A549 (cell line): Measurements from ENCODE around the gene PPIP5K2. TPM values are rescaled to one million over a fixed set of nuclear protein-coding genes. Genes with fewer than 3 reads are reported as not detected.
"Not testable (repeated sequence)": the region's sequence is repeated elsewhere in the genome, so short reads cannot be mapped to it uniquely, and the experiment has no call there.

Experiments used
- ATAC-seq, 2 experiments: fragments of 200-7000 bp in 1 of 2; fragments of >200 bp in 1 of 2; cut with Nextera tagmentation in 1 of 2; cut with Tn5 transposase in 1 of 2; 3 replicates each; pipeline versions ENCODE4 v1.8.0 to v1.9.1; 2018 to 2020; ENCODE audit warnings: mild to moderate bottlenecking in 1 of 2, moderate library complexity in 1 of 2
- CTCF ChIA-PET: fragments of 300-600 bp; sonication (Branson Sonifier 250); formaldehyde crosslinking; extraction: SDS; loops from one replicate; lab custom pipeline; 2021; ENCODE audit warnings: antibody characterized with exemption, inconsistent platforms; lab: Yijun Ruan, JAX
- POLR2A ChIA-PET: fragments of 350-600 bp; formaldehyde crosslinking; extraction: SDS; loops from one replicate; lab custom pipeline; 2021; ENCODE audit warnings: antibody characterized with exemption, inconsistent platforms; lab: Yijun Ruan, JAX
- DNase-seq, 2 experiments: peaks; one replicate each; pipeline versions ENCODE4 v3.0.0 to v3.0.0-alpha.2; 2011 to 2016; ENCODE audit warnings: low read depth in 1 of 2, low spot score in 1 of 2
- FAIRE-seq: peaks from 2 replicates; lab custom pipeline; 2011; peaks lifted over from hg19 to GRCh38; lab: Jason Lieb, UNC
- H3K27ac ChIP-seq, 2 experiments: fragments of >200 bp; sonication (Bioruptor Twin); formaldehyde crosslinking; 3 replicates each; pipeline ENCODE4 v1.5.1; 2016 to 2017
- H3K4me1 ChIP-seq: fragments of >200 bp; sonication (Bioruptor Twin); formaldehyde crosslinking; 3 replicates; pipeline ENCODE4 v1.6.1; 2016
- H3K4me2 ChIP-seq: fragments of >200 bp; sonication (Bioruptor Twin); formaldehyde crosslinking; 3 replicates; pipeline ENCODE4 v1.6.1; 2016
- H3K4me3 ChIP-seq: fragments of >200 bp; sonication (Bioruptor Twin); formaldehyde crosslinking; 3 replicates; pipeline ENCODE4 v1.5.1; 2016
- H3K9me3 ChIP-seq: fragments of >200 bp; sonication (Bioruptor Twin); formaldehyde crosslinking; 3 replicates; pipeline ENCODE4 v1.6.1; 2016
- ATOH8 ChIP-seq: fragments of 250-450 bp; sonication (Bioruptor Pico); IDR thresholded peaks from 2 replicates; pipeline ENCODE4 v1.5.0; 2020; ENCODE audit warnings: low read depth, mild to moderate bottlenecking, moderate library complexity
- BHLHE40 ChIP-seq: IDR thresholded peaks from 2 replicates; pipeline ENCODE4 v1.6.1; 2012; ENCODE audit warnings: low read depth, low read length, inconsistent platforms
- CEBPB ChIP-seq, 2 experiments: fragments of >200 bp in 1 of 2; sonication (Bioruptor Twin) in 1 of 2; formaldehyde crosslinking in 1 of 2; IDR thresholded peaks; 2 replicates each; pipeline ENCODE4 v1.6.1; 2012 to 2016
- CTCF ChIP-seq: fragments of >200 bp; sonication (Bioruptor Twin); formaldehyde crosslinking; IDR thresholded peaks from 3 replicates; pipeline ENCODE4 v1.5.1; 2016
- EHMT2 ChIP-seq: fragments of 200-600 bp; sonication (generic); IDR thresholded peaks from 2 replicates; pipeline ENCODE4 v1.6.1; 2016; ENCODE audit warnings: antibody characterized with exemption, low read depth, mild to moderate bottlenecking, moderate library complexity
- FOXS1 ChIP-seq: fragments of 250-450 bp; sonication (Bioruptor Pico); IDR thresholded peaks from 2 replicates; pipeline ENCODE4 v1.5.0; 2020; ENCODE audit warnings: mild to moderate bottlenecking, moderate library complexity
- HOXB13 ChIP-seq: fragments of 250-450 bp; sonication (Bioruptor Pico); IDR thresholded peaks from 2 replicates; pipeline ENCODE4 v1.5.0; 2020; ENCODE audit warnings: low read depth, mild to moderate bottlenecking, moderate library complexity
- JUNB ChIP-seq: fragments of >200 bp; sonication (Bioruptor Twin); formaldehyde crosslinking; IDR thresholded peaks from 2 replicates; pipeline ENCODE4 v1.6.1; 2016
- KDM5A ChIP-seq: fragments of 200-600 bp; sonication (generic); IDR thresholded peaks from 2 replicates; pipeline ENCODE4 v1.6.1; 2016; ENCODE audit warnings: antibody characterized with exemption, mild to moderate bottlenecking
- NFE2L2 ChIP-seq: fragments of 150-350 bp; conservative IDR thresholded peaks from 2 replicates; pipeline ENCODE4 v1.6.1; 2014; ENCODE audit warnings: low read length
- PBX3 ChIP-seq: IDR thresholded peaks from 2 replicates; pipeline ENCODE4 v1.6.1; 2012
- PHF8 ChIP-seq: fragments of 200-600 bp; sonication (generic); IDR thresholded peaks from 2 replicates; pipeline ENCODE4 v1.6.1; 2016; ENCODE audit warnings: low read depth, mild to moderate bottlenecking, antibody characterized with exemption, moderate library complexity, borderline replicate concordance
- POLR2AphosphoS2 ChIP-seq: conservative IDR thresholded peaks from 2 replicates; pipeline ENCODE4 v1.6.1; 2012; ENCODE audit warnings: low read length, improper control_type of control experiment, inconsistent platforms
- RAD21 ChIP-seq, 2 experiments: fragments of >200 bp in 1 of 2; sonication (Bioruptor Twin) in 1 of 2; formaldehyde crosslinking in 1 of 2; IDR thresholded peaks in 1 of 2; conservative IDR thresholded peaks in 1 of 2; 2 replicates in 1 of 2; 3 replicates in 1 of 2; pipeline ENCODE4 v1.6.1; 2012 to 2018; ENCODE audit warnings: inconsistent platforms in 1 of 2
- SMC3 ChIP-seq: fragments of >200 bp; sonication (Bioruptor Twin); formaldehyde crosslinking; IDR thresholded peaks from 3 replicates; pipeline ENCODE4 v1.6.1; 2018; ENCODE audit warnings: inconsistent platforms
- TFCP2L1 ChIP-seq: fragments of 250-450 bp; sonication (Bioruptor Pico); IDR thresholded peaks from 2 replicates; pipeline ENCODE4 v1.5.0; 2021; ENCODE audit warnings: mild to moderate bottlenecking
- WGBS: methylation state at CpG from one replicate; pipeline ENCODE4 v1.1.6; 2017; ENCODE audit errors: missing lambda C conversion rate; 5-methylcytosine and 5-hydroxymethylcytosine counted together
- polyA plus RNA-seq, 4 experiments: library from polyadenylated mRNA; depleted of rRNA in 3 of 4; stranded (reverse); fragments of >200 nt; fragmentation: RNase III in 1 of 4; extraction: RNeasy Plus Mini Kit Qiagen cat#74134 plus additional on column Dnase treatment in 1 of 4; gene quantifications; 2 replicates in 3 of 4; 3 replicates in 1 of 4; pipeline ENCODE4 v1.2.3, GENCODE V29; 2011 to 2017

Gene PPIP5K2
- polyA plus RNA-seq, 2 of the 4 experiments (the other 2 are of a cell fraction), result 21.9 to 61.7 TPM

GRCh38 chr5:103133231-103133630 is 13.1 kb downstream of the PPIP5K2 start:
- ATAC-seq (no peak), DNase-seq (no peak)
- H3K4me3 ChIP-seq, result no peak overlapping the region
- ChIA-PET CTCF (no interaction called here), POLR2A (no interaction called here)
- H3K4me1 ChIP-seq, result peaks cover 2% of the 10 kb centered on the region; the same call in 1 of the 3 replicates
- H3K4me2 ChIP-seq, result no peak overlapping the region
- TF ChIP-seq SMC3 (no peak), EHMT2 (no peak), ATOH8 (CRISPR knock-in tag) (no peak), POLR2AphosphoS2 (no peak), CEBPB (IDR thresholded peaks at IDR 0.05) (no peak), JUNB (no peak)
- TF ChIP-seq, all 56 proteins: peak for 0
- FAIRE-seq, result no peak
- Histone ChIP-seq H3K9me3 (no peaks in the 10 kb centered on the region), H3K27ac (no peak overlapping the region)
- WGBS, result 86% methylated on average over 2 of the region's 2 CpGs

GRCh38 chr5:103135461-103135860 is 15.4 kb downstream of the PPIP5K2 start:
- ATAC-seq (no peak), FAIRE-seq (no peak)
- CTCF ChIA-PET, result interaction anchor here (1.6 kb wide), 1 partner anchor 355 kb away, joined by 3 read pairs; no protein-coding TSS in a partner anchor

GRCh38 chr5:103138202-103138690 is 18.1 kb downstream of the PPIP5K2 start:
- Histone ChIP-seq H3K9me3 (no peaks in the 10 kb centered on the region), H3K4me2 (no peak overlapping the region), H3K4me3 (no peak overlapping the region), H3K27ac (no peak overlapping the region), H3K4me1 (peaks cover 5% of the 10 kb centered on the region; the same call in 1 of the 3 replicates)
- FAIRE-seq (no peak), DNase-seq (no peak), ATAC-seq (no peak)
- 68% methylated on average over 3 of the region's 3 CpGs for WGBS
- POLR2A ChIA-PET, result no interaction called here
- TF ChIP-seq BHLHE40 (no peak), SMC3 (no peak)
- TF ChIP-seq, all 56 proteins: peak for 0
- CTCF ChIA-PET, result interaction anchor here (0.5 to 3.4 kb wide), 11 partner anchors 10 to 619 kb away, joined by 3 to 17 read pairs (median 3); partner anchors contain the start of genes GIN1 and PPIP5K2

More at GRCh38 chr5:103135461-103135860, 15.4 kb downstream of the PPIP5K2 start:
- 73% methylated on average over 1 of the region's 1 CpG for WGBS
- no peak overlapping the region for H3K27ac ChIP-seq
- no peak for DNase-seq
- H3K4me1 ChIP-seq, result peaks cover 5% of the 10 kb centered on the region; the same call in 1 of the 3 replicates
- no peak overlapping the region for H3K4me2 ChIP-seq
- POLR2A ChIA-PET, result no interaction called here
- TF ChIP-seq HOXB13 (CRISPR knock-in tag) (no peak), PBX3 (no peak), TFCP2L1 (CRISPR knock-in tag) (no peak), KDM5A (no peak), FOXS1 (CRISPR knock-in tag) (no peak), PHF8 (no peak)
- no peak overlapping the region for H3K4me3 ChIP-seq
- no peaks in the 10 kb centered on the region for H3K9me3 ChIP-seq

GRCh38 chr5:103139264-103139865 is 19.3 kb downstream of the PPIP5K2 start:
- H3K27ac ChIP-seq, result no peak overlapping the region
- peaks cover 5% of the 10 kb centered on the region; the same call in 1 of the 3 replicates for H3K4me1 ChIP-seq
- H3K9me3 ChIP-seq, result no peaks in the 10 kb centered on the region
- DNase-seq (peak; percentile 61 to 76), ATAC-seq (peak; percentile 99), FAIRE-seq (no peak)
- peak; percentile 91 for TF ChIP-seq CTCF
- no peak for TF ChIP-seq NFE2L2
- peak; percentile 89 to 93 for TF ChIP-seq RAD21 (conservative IDR thresholded peaks at IDR 0.05 in 1 of 2, IDR thresholded peaks at IDR 0.05 in 1 of 2)
- TF ChIP-seq SMC3, result peak; percentile 76
- CTCF ChIA-PET, result interaction anchor here (0.6 to 3.4 kb wide), 24 partner anchors 10 to 600 kb away, joined by 3 to 17 read pairs (median 4); partner anchors contain the start of genes GIN1 and PPIP5K2
- WGBS, result 0% methylated on average over 2 of the region's 2 CpGs
- POLR2A ChIA-PET, result interaction anchor here (1.0 kb wide), 1 partner anchor 19 kb away, joined by 4 read pairs; the partner anchor contains the start of genes GIN1 and PPIP5K2
- no peak overlapping the region for H3K4me3 ChIP-seq
- H3K4me2 ChIP-seq, result no peak overlapping the region

GRCh38 chr5:103142132-103142531 is 22.0 kb downstream of the PPIP5K2 start:
- ATAC-seq, H3K4me3 ChIP-seq, POLR2A ChIA-PET, H3K4me2 ChIP-seq, DNase-seq, H3K9me3 ChIP-seq, FAIRE-seq, H3K4me1 ChIP-seq, CTCF ChIA-PET, H3K27ac ChIP-seq: not testable (repeated sequence)
- 95% methylated on average over 7 of the region's 25 CpGs for WGBS
